K562 (cell line): ENCODE data around the gene CPVL. TPM values are rescaled to one million over a fixed set of nuclear protein-coding genes. Genes with fewer than 3 reads are reported as not detected.

Experiments
- ATAC-seq: fragments of 200-7000 bp; cut with Tn5 transposase; 3 replicates; pipeline ENCODE4 v1.9.1; 2020; ENCODE audit warnings: moderate library complexity
- BruUV-seq: library from RNA; stranded (reverse); fragments of 400-500 nt; replicated peaks from 2 replicates; lab custom pipeline; 2021; lab: Mats Ljungman, UMichigan
- CTCF ChIA-PET: fragments of 300-600 bp; formaldehyde crosslinking; extraction: SDS; loops from one replicate; lab custom pipeline; 2021; ENCODE audit warnings: low intra/inter-chr PET ratio; lab: Yijun Ruan, JAX
- POLR2A ChIA-PET: fragments of 300-600, 350-650 bp; sonication (Branson Sonifier 250); formaldehyde crosslinking; extraction: SDS; loops from one replicate; lab custom pipeline; 2021; ENCODE audit warnings: antibody characterized with exemption, inconsistent platforms; lab: Yijun Ruan, JAX
- DNase-seq, 4 experiments: peaks; one replicate each; pipeline versions ENCODE4 v3.0.0 to v3.0.0-alpha.2; 2011 to 2018; ENCODE audit warnings: low spot score in 3 of 4, mixed read lengths in 3 of 4; ENCODE audit errors: extremely low read depth in 1 of 4
- FAIRE-seq: peaks from 2 replicates; lab custom pipeline; 2011; peaks lifted over from hg19 to GRCh38; lab: Jason Lieb, UNC
- H2AFZ ChIP-seq: 2 replicates; pipeline ENCODE4 v1.6.0; 2011; ENCODE audit warnings: low read depth, low read length, control low read depth, inconsistent platforms
- H3K27ac ChIP-seq: fragments of 200-600 bp; 3 replicates; pipeline ENCODE4 v1.8.0; 2011; ENCODE audit warnings: low read depth, mild to moderate bottlenecking, control low read depth, inconsistent platforms, low read length, moderate library complexity, mixed read lengths; ENCODE audit errors: extremely low read depth
- H3K27me3 ChIP-seq, 2 experiments: fragments of 300-600 bp in 1 of 2; 2 replicates in 1 of 2; 3 replicates in 1 of 2; pipeline versions ENCODE4 v1.6.0 to v1.8.0; 2011; ENCODE audit warnings: inconsistent platforms in 2 of 2, low read length in 2 of 2, mild to moderate bottlenecking in 1 of 2, mixed read lengths in 1 of 2, moderate library complexity in 1 of 2; ENCODE audit not compliant: control insufficient read depth in 2 of 2, insufficient read depth in 2 of 2
- H3K36me3 ChIP-seq: fragments of 300-600 bp; 3 replicates; pipeline ENCODE4 v1.8.0; 2011; ENCODE audit warnings: mild to moderate bottlenecking, low read length, inconsistent platforms; ENCODE audit not compliant: control insufficient read depth, insufficient read depth
- H3K4me1 ChIP-seq, 2 experiments: fragments of 200-600 bp in 1 of 2; replicated peaks in 1 of 2; 2 replicates in 1 of 2; 3 replicates in 1 of 2; pipeline versions ENCODE4 v1.5.1 to v1.8.0; 2011; ENCODE audit warnings: inconsistent platforms in 2 of 2, low read length in 2 of 2, mild to moderate bottlenecking in 1 of 2, mixed read lengths in 1 of 2, moderate library complexity in 1 of 2; ENCODE audit not compliant: control insufficient read depth in 2 of 2, insufficient read depth in 2 of 2
- H3K4me2 ChIP-seq: 2 replicates; pipeline ENCODE4 v1.6.1; 2011; ENCODE audit warnings: low read length, control low read depth, inconsistent platforms, mixed read lengths; ENCODE audit not compliant: insufficient read depth
- H3K4me3 ChIP-seq: fragments of 200-600 bp; sonication (generic), shearing (Covaris generic); 2 replicates; pipeline ENCODE4 v1.5.1; 2016; ENCODE audit warnings: control low read depth, inconsistent platforms
- H3K79me2 ChIP-seq: fragments of 200-600 bp; 3 replicates; pipeline ENCODE4 v1.8.0; 2011; ENCODE audit warnings: low read length, inconsistent platforms; ENCODE audit not compliant: control insufficient read depth, insufficient read depth
- H3K9ac ChIP-seq, 2 experiments: 2 replicates each; pipeline versions ENCODE4 v1.6.0 to v1.6.1; 2011; ENCODE audit warnings: low read depth in 2 of 2, low read length in 2 of 2, control low read depth in 1 of 2, inconsistent platforms in 1 of 2, mild to moderate bottlenecking in 1 of 2, mixed read lengths in 1 of 2; ENCODE audit not compliant: insufficient read depth in 1 of 2
- H3K9me1 ChIP-seq: one replicate; pipeline ENCODE4 v1.6.0; 2011; ENCODE audit warnings: inconsistent platforms, mild to moderate bottlenecking, low read length, moderate library complexity; ENCODE audit not compliant: control insufficient read depth, insufficient read depth
- H3K9me3 ChIP-seq: replicated peaks from 2 replicates; pipeline ENCODE4 v1.5.1; 2011; ENCODE audit warnings: low read depth, low read length, inconsistent platforms; ENCODE audit not compliant: control insufficient read depth, insufficient read depth
- H4K20me1 ChIP-seq: replicated peaks from 2 replicates; pipeline ENCODE4 v1.6.1; 2011; ENCODE audit warnings: low read length, inconsistent platforms, mixed read lengths; ENCODE audit not compliant: control insufficient read depth, insufficient read depth
- ARHGAP35 ChIP-seq: fragments of 450-650 bp; IDR thresholded peaks from 2 replicates; pipeline ENCODE4 v1.6.1; 2018; ENCODE audit not compliant: partially characterized antibody
- EP300 ChIP-seq: IDR thresholded peaks from 2 replicates; pipeline ENCODE4 v1.6.1; 2012; ENCODE audit warnings: low read length, improper control_type of control experiment
- IFI16 ChIP-seq: fragments of 250-450 bp; sonication (Bioruptor Pico); IDR thresholded peaks from 2 replicates; pipeline ENCODE4 v2.1.2; 2022; ENCODE audit warnings: mild to moderate bottlenecking, inconsistent platforms
- KDM2B ChIP-seq: fragments of 250-450 bp; sonication (Bioruptor Pico); IDR thresholded peaks from 2 replicates; pipeline ENCODE4 v1.8.0; 2021; ENCODE audit warnings: mild to moderate bottlenecking, moderate library complexity
- NFATC3 ChIP-seq: fragments of 450-650 bp; IDR thresholded peaks from 2 replicates; pipeline ENCODE4 v1.6.1; 2017; ENCODE audit warnings: mild to moderate bottlenecking
- SAFB2 ChIP-seq: fragments of 200-400 bp; formaldehyde crosslinking; IDR thresholded peaks from 2 replicates; pipeline ENCODE4 v1.6.1; 2018; ENCODE audit warnings: borderline replicate concordance, low read length, low read depth, moderate library complexity; ENCODE audit not compliant: severe bottlenecking
- SRF ChIP-seq, 2 experiments: fragments of 250-450, 450-650 bp in 1 of 2; sonication (Bioruptor Pico) in 1 of 2; sonication (generic) in 1 of 2; formaldehyde crosslinking; IDR thresholded peaks; 2 replicates each; pipeline versions ENCODE4 v1.5.0 to v1.5.1; 2020 to 2022; ENCODE audit warnings: mild to moderate bottlenecking in 1 of 2, missing genetic modification reagents in 1 of 2
- THRAP3 ChIP-seq: fragments of 450-650 bp; IDR thresholded peaks from 2 replicates; pipeline ENCODE4 v1.6.1; 2016; ENCODE audit warnings: mild to moderate bottlenecking, inconsistent platforms, borderline replicate concordance
- TRIM24 ChIP-seq, 2 experiments: fragments of 450-650 bp; IDR thresholded peaks; 2 replicates each; pipeline ENCODE4 v1.6.1; 2016
- YY1 ChIP-seq, 3 experiments: IDR thresholded peaks; 2 replicates each; pipeline ENCODE4 v1.6.1; 2011; ENCODE audit warnings: low read length in 2 of 3, mild to moderate bottlenecking in 2 of 3, moderate library complexity in 2 of 3, borderline replicate concordance in 1 of 3, control low read depth in 1 of 3, low read depth in 1 of 3; ENCODE audit not compliant: insufficient read depth in 3 of 3, insufficient replicate concordance in 2 of 3, control insufficient read depth in 1 of 3, insufficient read length in 1 of 3; ENCODE audit errors: extremely low read depth in 1 of 3
- ZNF253 ChIP-seq: fragments of 250-450 bp; sonication (Bioruptor Pico); conservative IDR thresholded peaks from 2 replicates; pipeline ENCODE4 v1.6.1; 2021; ENCODE audit warnings: mild to moderate bottlenecking
- ZNF436 ChIP-seq: fragments of 250-450, 450-650 bp; sonication (Bioruptor Pico); formaldehyde crosslinking; IDR thresholded peaks from 2 replicates; pipeline ENCODE4 v1.7.0; 2020; ENCODE audit warnings: mild to moderate bottlenecking
- ZNF75A ChIP-seq: fragments of 450-650 bp; formaldehyde crosslinking; IDR thresholded peaks from 2 replicates; pipeline ENCODE4 v1.4.0; 2020; ENCODE audit warnings: mild to moderate bottlenecking
- WGBS: fragments of 100-300 bp; shearing (Covaris generic); methylation state at CpG from one replicate; pipeline ENCODE4 v1.1.6; 2016; ENCODE audit warnings: low coverage, mixed read lengths; ENCODE audit not compliant: insufficient coverage; ENCODE audit errors: missing lambda C conversion rate; 5-methylcytosine and 5-hydroxymethylcytosine counted together
- in situ Hi-C: fragments of 300-500 bp; cut with MboI; formaldehyde crosslinking; loops from 4 replicates; pipeline ENCODE4 v1.15.0; 2018; ENCODE audit warnings: inconsistent platforms, mixed read lengths
- intact Hi-C: fragments of 100-400 bp; cut with micrococcal nuclease; formaldehyde crosslinking; loops from 2 replicates; pipeline ENCODE4 v1.14.2; 2022
- polyA plus RNA-seq, 8 experiments: library from polyadenylated mRNA; depleted of rRNA in 4 of 8; stranded (reverse) in 5 of 8; unstranded in 3 of 8; fragments of >200 nt; fragmentation: Nextera tagmentation in 2 of 8; fragmentation: Illumina TruSeq in 1 of 8; extraction: Ambion mirVana in 2 of 8; extraction: Trizol in 1 of 8; gene quantifications; 2 replicates each; pipeline versions ENCODE4 v1.2.1 to v1.2.3, GENCODE V29; 2011 to 2014; ENCODE audit warnings: inconsistent platforms in 1 of 8, missing spikeins in 1 of 8
- total RNA-seq, 7 experiments: library from RNA; depleted of rRNA in 6 of 7; stranded (reverse); fragments of >200 nt in 6 of 7; fragmentation: Illumina TruSeq in 2 of 7; extraction: Trizol in 2 of 7; gene quantifications; 2 replicates each; pipeline versions ENCODE4 v1.2.1 to v1.2.3, GENCODE V29; 2011 to 2021; ENCODE audit warnings: low replicate concordance in 1 of 7
- TF ChIP-seq, protein P1 (sequence below): fragments of 250-450 bp; sonication (Bioruptor Pico); IDR thresholded peaks from 2 replicates; pipeline ENCODE4 v1.8.0; 2021; ENCODE audit warnings: moderate library complexity, mild to moderate bottlenecking, inconsistent platforms
- TF ChIP-seq, protein P2 (sequence below): fragments of 250-450 bp; sonication (Bioruptor Pico); IDR thresholded peaks from 2 replicates; pipeline ENCODE4 v1.5.0; 2022; ENCODE audit warnings: mild to moderate bottlenecking

Gene CPVL
- total and polyA plus RNA-seq, 9 of the 15 experiments (the other 6 are each of a cell fraction or from before 2014, with no cell fraction given) = 0.89 to 2.4 (median 1.5) TPM

DNA sequence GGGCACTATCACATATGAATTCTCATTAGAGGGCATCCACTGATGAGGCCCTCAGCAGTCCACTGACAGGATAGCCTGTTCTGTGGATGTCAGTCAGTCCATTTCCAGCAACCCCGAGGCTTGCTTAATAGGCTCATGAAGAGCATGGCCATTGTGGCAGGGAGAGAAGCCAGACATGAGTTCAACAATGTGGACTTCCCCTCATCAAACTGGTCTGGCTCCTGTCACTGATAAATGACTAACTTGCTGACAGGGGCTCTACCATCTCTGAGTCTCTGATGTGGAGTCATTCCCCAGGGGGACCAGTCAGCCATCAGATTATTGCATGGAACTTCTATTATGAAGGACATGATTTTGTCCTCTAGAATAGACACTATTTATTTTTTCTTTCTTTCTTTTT lies 168.5 kb downstream of the CPVL start:
- FAIRE-seq (no peak), ATAC-seq (no peak), DNase-seq (no peak)
- H3K9ac ChIP-seq = no peak overlapping the region
- in situ Hi-C loops (no loop called here), intact Hi-C loops (no loop called here)
- no peaks in the 10 kb centered on the region for H3K36me3 ChIP-seq
- 0% methylated on average over 1 of the region's 1 CpG for WGBS
- no peaks in the 10 kb centered on the region for H3K27me3 ChIP-seq
- no peak overlapping the region for H3K27ac ChIP-seq
- H3K79me2 ChIP-seq = no peaks in the 10 kb centered on the region
- no peak overlapping the region for H3K4me3 ChIP-seq
- H3K9me1 ChIP-seq = no peaks in the 10 kb centered on the region
- TF ChIP-seq IFI16 (CRISPR knock-in tag) (no peak), ZNF75A (no peak), EP300 (no peak), YY1 (IDR thresholded peaks at IDR 0.05; ENCODE audit: borderline replicate concordance in 1 of 3, control insufficient read depth in 1 of 3, extremely low read depth in 1 of 3, insufficient read depth in 3 of 3, insufficient read length in 1 of 3, insufficient replicate concordance in 2 of 3, low read depth in 1 of 3, low read length in 2 of 3) (no peak), SAFB2 (no peak), ZNF253 (CRISPR knock-in tag) (no peak), SRF (CRISPR knock-in tag; IDR thresholded peaks at IDR 0.05) (no peak), THRAP3 (no peak), KDM2B (CRISPR knock-in tag) (no peak), ZNF436 (CRISPR knock-in tag) (no peak), NFATC3 (no peak), TRIM24 (IDR thresholded peaks at IDR 0.05) (no peak), ARHGAP35 (no peak)
- TF ChIP-seq, protein P1, sequence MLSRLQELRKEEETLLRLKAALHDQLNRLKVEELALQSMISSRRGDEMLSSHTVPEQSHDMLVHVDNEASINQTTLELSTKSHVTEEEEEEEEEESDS (CRISPR knock-in tag) = no peak
- TF ChIP-seq, protein P2, sequence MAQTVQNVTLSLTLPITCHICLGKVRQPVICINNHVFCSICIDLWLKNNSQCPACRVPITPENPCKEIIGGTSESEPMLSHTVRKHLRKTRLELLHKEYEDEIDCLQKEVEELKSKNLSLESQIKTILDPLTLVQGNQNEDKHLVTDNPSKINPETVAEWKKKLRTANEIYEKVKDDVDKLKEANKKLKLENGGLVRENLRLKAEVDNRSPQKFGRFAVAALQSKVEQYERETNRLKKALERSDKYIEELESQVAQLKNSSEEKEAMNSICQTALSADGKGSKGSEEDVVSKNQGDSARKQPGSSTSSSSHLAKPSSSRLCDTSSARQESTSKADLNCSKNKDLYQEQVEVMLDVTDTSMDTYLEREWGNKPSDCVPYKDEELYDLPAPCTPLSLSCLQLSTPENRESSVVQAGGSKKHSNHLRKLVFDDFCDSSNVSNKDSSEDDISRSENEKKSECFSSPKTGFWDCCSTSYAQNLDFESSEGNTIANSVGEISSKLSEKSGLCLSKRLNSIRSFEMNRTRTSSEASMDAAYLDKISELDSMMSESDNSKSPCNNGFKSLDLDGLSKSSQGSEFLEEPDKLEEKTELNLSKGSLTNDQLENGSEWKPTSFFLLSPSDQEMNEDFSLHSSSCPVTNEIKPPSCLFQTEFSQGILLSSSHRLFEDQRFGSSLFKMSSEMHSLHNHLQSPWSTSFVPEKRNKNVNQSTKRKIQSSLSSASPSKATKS (CRISPR knock-in tag) = no peak
- H3K4me1 ChIP-seq = no peaks in the 10 kb centered on the region
- H2AFZ ChIP-seq = no peak overlapping the region
- H3K4me2 ChIP-seq = no peak overlapping the region
- no TSS peak for BruUV-seq
- ChIA-PET POLR2A (no interaction called here), CTCF (no interaction called here)
- H4K20me1 ChIP-seq = no peaks in the 10 kb centered on the region
- H3K9me3 ChIP-seq = no peaks in the 10 kb centered on the region
